ENCODE measurements around the gene PLEKHG5.

- TF ChIP-seq, protein P1, sequence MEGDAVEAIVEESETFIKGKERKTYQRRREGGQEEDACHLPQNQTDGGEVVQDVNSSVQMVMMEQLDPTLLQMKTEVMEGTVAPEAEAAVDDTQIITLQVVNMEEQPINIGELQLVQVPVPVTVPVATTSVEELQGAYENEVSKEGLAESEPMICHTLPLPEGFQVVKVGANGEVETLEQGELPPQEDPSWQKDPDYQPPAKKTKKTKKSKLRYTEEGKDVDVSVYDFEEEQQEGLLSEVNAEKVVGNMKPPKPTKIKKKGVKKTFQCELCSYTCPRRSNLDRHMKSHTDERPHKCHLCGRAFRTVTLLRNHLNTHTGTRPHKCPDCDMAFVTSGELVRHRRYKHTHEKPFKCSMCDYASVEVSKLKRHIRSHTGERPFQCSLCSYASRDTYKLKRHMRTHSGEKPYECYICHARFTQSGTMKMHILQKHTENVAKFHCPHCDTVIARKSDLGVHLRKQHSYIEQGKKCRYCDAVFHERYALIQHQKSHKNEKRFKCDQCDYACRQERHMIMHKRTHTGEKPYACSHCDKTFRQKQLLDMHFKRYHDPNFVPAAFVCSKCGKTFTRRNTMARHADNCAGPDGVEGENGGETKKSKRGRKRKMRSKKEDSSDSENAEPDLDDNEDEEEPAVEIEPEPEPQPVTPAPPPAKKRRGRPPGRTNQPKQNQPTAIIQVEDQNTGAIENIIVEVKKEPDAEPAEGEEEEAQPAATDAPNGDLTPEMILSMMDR (IDR thresholded peaks at IDR 0.05; ENCODE audit: insufficient read depth, low read length, poor library complexity, severe bottlenecking): no peak
- TF ChIP-seq EZH2phosphoT487 (conservative IDR thresholded peaks at IDR 0.05; ENCODE audit: low read length): no peak
Observed at GRCh38 chr1:6505367-6506209, 14.1 kb upstream of the PLEKHG5 start.
